RWPE1 (cell line): ENCODE results near the gene ZBTB47.

ENCODE experiments used
- CTCF ChIA-PET: fragments of 350-600 bp; sonication (Branson Sonifier 250); formaldehyde crosslinking; extraction: SDS; loops from one replicate; lab custom pipeline; 2021; lab: Yijun Ruan, JAX
- POLR2A ChIA-PET: fragments of 400-600 bp; formaldehyde crosslinking; extraction: SDS; loops from one replicate; lab custom pipeline; 2020; ENCODE audit warnings: antibody characterized with exemption; ENCODE audit not compliant: low non-redundant PET; lab: Yijun Ruan, JAX
- DNase-seq: peaks from one replicate; pipeline ENCODE4 v3.0.0; 2012; ENCODE audit warnings: low spot score
- H3K27ac ChIP-seq: fragments of 450-650 bp; 2 replicates; pipeline ENCODE4 v1.5.1; 2017
- TF ChIP-seq, protein P1 (sequence below): fragments of 450-650 bp; conservative IDR thresholded peaks from 2 replicates; pipeline ENCODE4 v1.5.1; 2017; ENCODE audit warnings: low read depth, mild to moderate bottlenecking

The ZBTB47 gene

DNA sequence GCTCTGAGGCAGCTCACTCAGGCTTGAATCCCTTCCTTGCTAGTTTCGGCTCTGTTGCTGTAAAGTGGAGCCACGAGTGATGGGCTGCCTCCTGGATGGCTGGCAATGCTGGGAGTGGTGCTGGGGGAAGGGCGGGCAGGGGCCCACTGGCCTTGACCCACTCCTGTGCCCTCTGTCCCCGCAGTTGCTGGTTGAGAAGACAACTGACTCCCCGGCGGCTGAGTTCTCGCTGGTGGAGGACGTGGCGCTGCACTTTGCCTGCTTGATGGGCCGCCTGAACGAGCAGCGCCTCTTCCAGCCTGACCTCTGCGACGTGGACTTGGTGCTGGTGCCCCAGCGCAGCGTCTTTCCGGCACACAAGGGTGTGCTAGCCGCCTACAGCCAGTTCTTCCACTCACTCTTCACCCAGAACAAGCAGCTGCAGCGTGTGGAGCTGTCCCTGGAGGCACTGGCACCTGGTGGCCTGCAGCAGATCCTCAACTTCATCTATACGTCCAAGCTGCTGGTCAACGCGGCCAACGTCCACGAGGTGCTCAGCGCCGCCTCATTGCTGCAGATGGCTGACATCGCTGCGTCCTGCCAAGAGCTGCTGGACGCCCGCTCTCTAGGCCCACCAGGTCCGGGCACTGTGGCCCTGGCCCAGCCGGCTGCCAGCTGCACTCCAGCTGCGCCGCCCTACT is 4.7 kb downstream of the ZBTB47 start:
- H3K27ac ChIP-seq = peak overlapping the region; percentile 86
- TF ChIP-seq, protein P1, sequence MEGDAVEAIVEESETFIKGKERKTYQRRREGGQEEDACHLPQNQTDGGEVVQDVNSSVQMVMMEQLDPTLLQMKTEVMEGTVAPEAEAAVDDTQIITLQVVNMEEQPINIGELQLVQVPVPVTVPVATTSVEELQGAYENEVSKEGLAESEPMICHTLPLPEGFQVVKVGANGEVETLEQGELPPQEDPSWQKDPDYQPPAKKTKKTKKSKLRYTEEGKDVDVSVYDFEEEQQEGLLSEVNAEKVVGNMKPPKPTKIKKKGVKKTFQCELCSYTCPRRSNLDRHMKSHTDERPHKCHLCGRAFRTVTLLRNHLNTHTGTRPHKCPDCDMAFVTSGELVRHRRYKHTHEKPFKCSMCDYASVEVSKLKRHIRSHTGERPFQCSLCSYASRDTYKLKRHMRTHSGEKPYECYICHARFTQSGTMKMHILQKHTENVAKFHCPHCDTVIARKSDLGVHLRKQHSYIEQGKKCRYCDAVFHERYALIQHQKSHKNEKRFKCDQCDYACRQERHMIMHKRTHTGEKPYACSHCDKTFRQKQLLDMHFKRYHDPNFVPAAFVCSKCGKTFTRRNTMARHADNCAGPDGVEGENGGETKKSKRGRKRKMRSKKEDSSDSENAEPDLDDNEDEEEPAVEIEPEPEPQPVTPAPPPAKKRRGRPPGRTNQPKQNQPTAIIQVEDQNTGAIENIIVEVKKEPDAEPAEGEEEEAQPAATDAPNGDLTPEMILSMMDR = no peak
- POLR2A ChIA-PET = no interaction called here
- CTCF ChIA-PET = no interaction called here
- no peak for DNase-seq

DNA sequence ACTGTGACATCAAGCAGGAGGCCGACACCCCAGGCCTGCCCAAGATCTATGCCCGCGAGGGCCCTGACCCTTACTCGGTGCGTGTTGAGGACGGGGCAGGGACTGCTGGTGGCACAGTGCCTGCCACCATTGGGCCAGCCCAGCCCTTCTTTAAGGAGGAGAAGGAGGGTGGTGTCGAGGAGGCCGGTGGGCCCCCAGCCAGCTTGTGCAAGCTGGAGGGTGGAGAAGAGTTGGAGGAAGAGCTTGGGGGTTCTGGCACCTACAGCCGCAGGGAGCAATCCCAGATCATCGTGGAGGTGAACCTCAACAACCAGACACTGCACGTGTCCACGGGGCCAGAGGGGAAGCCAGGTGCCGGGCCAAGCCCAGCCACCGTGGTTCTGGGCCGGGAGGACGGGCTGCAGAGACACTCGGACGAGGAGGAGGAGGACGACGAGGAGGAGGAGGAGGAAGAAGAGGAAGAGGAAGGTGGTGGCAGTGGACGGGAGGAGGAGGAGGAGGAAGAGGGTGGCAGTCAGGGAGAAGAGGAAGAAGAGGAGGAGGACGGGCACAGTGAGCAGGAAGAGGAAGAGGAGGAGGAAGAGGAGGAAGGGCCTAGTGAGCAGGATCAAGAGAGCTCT is 5.4 kb downstream of the ZBTB47 start:
- H3K27ac ChIP-seq = peak overlapping the region; percentile 86
- ChIA-PET POLR2A (no interaction called here), CTCF (interaction anchor here (0.6 kb wide), 1 partner anchor 28 kb away, joined by 3 read pairs; no protein-coding TSS in a partner anchor)
- no peak for DNase-seq
- TF ChIP-seq, protein P1 = no peak

- POLR2A ChIA-PET = no interaction called here
- peak overlapping the region; percentile 86 for H3K27ac ChIP-seq
- CTCF ChIA-PET = interaction anchor here (0.6 kb wide), 1 partner anchor 27 kb away, joined by 3 read pairs; no protein-coding TSS in a partner anchor
- no peak for DNase-seq
- TF ChIP-seq, protein P1 = no peak
Measured at GRCh38 chr3:42659451-42660130, 6.1 kb downstream of the ZBTB47 start.

DNA sequence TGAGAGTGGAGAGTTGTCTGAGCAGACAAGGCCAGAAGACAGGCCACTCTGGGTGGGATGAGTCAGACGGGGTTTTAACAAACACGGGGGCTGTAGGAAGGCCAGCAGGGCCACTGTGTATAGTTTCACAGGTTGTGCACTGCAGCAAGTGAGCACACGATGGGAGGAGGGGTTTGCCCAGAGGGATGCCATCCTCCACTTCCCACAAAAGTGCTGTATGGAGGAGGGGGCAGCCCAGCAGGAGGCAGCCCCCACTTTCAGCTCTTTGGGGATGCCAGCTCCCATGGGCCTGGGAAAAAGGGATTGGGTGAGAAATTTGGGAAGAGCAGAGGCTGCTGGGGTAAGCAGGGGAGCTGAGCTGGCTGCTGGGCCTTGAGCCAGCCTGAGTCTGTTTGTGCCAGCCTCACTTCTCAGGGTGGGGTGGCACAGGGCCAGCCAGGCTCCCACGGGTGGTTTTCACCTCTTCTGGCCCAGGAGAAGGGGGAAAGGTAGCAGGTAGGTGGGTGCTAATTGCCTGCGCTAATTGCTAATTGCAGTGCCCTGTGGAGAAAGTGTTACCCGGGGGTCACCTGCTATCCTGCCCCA is 6.7 kb downstream of the ZBTB47 start:
- TF ChIP-seq, protein P1 = no peak
- CTCF ChIA-PET = interaction anchor here (1.8 kb wide), 1 partner anchor 84 kb away, joined by 7 read pairs; no protein-coding TSS in a partner anchor
- DNase-seq = no peak
- POLR2A ChIA-PET = no interaction called here
- H3K27ac ChIP-seq = peak overlapping the region; percentile 86

GRCh38 chr3:42660898-42661297 is 7.4 kb downstream of the ZBTB47 start:
- no peak for DNase-seq
- TF ChIP-seq, protein P1 = no peak
- ChIA-PET POLR2A (no interaction called here), CTCF (interaction anchor here (0.7 to 1.8 kb wide), 2 partner anchors 62 to 84 kb away, joined by 4 to 7 read pairs; no protein-coding TSS in a partner anchor)
- H3K27ac ChIP-seq = peak overlapping the region; percentile 86; the same call in 1 of the 2 replicates

DNA sequence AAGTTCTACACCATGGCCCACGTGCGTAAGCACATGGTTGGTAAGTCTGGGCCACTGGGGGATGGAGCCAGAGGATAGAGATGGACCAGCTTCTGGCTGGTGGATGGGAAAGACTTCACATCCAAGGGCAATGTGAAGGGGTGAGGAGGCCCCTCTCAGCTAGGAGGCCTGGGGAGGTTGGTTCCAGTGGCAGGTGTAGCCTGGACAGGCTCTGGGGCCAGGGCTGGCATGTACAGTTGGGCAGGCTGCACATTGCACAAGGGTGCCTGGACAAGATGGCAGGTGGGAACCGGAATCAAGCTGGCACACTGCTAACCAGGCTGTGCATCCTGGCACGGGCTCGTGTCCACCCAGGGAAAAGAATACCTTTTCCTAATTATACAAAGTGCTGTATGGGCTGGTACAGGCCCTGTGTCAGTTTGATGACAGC is 8.1 kb downstream of the ZBTB47 start:
- TF ChIP-seq, protein P1 = no peak
- POLR2A ChIA-PET = no interaction called here
- CTCF ChIA-PET = interaction anchor here (1.8 kb wide), 1 partner anchor 83 kb away, joined by 7 read pairs; no protein-coding TSS in a partner anchor
- peak overlapping the region; percentile 31 for H3K27ac ChIP-seq
- no peak for DNase-seq
